Regular cardiac myocyte (primary cell): ENCODE data around the gene PARN. TPM values are rescaled to one million over a fixed set of nuclear protein-coding genes. Genes with fewer than 3 reads are reported as not detected.

Experiments
- total RNA-seq: library from RNA; depleted of rRNA; stranded (reverse); fragments of >200 nt; gene quantifications from 2 replicates; pipeline ENCODE4 v1.2.3, GENCODE V29; 2014

The PARN gene
- total RNA-seq: 23.4 and 27.0 TPM in 2 replicates

GRCh38 chr16:14629919-14630619 is at the start of gene PARN:
Gene PARN (minus strand): TSS chr16:14630260. CDS start chr16:14630125, 135 bp downstream.

GRCh38 chr16:14632693-14633569 is 2.9 kb upstream of the PARN start, which contains the start of gene BFAR:
Gene BFAR (plus strand): TSS chr16:14632951. CDS start chr16:14644347, 11,396 bp downstream.

Other genes with a start within 250 kb of the PARN start
- gene BFAR, start 2.7 kb upstream of the PARN start, total RNA-seq: 87.4 and 116 TPM in 2 replicates
- not detected in 2 replicates for gene PLA2G10, start 64.0 kb upstream of the PARN start, total RNA-seq
- gene NPIPA3, start 73.2 kb upstream of the PARN start, total RNA-seq: not detected in 2 replicates
- gene NPIPA2, start 112.3 kb upstream of the PARN start, total RNA-seq: not detected in 2 replicates
- 83.4 and 113 TPM in 2 replicates for gene NOMO1, start 203.5 kb upstream of the PARN start, total RNA-seq